Measurements from ENCODE around the gene HAUS5. TPM values are rescaled to one million over a fixed set of nuclear protein-coding genes. Genes with fewer than 3 reads are reported as not detected.

The HAUS5 gene
- total and polyA plus RNA-seq, 2 donors (not counting 1 experiment from before 2014, with no cell fraction given) = 32.2 to 42.8 TPM

DNA sequence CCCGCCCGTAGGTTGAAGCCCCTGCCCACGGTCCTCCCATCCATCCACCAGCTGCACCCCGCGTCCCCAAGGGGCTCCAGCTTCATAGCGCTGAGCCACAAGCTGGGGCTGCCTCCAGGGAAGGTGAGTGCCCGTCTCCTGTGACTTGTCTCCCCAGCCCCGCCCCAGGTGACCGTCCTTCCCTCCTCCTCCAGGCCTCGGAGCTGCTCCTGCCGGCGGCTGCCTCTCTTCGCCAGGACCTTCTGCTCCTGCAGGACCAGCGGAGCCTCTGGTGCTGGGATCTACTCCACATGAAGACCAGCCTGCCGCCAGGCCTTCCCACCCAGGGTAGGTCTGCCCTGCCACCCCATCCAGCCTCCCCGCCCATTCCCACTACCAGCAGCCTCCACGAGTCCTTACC lies 7.5 kb downstream of the HAUS5 start:
- no peak for DNase-seq
- Histone ChIP-seq H3K4me1 (ENCODE audit: control insufficient read depth in 2 of 2, insufficient read depth in 2 of 2, low read length in 2 of 2) (no peaks in the 10 kb centered on the region), H2AFZ (ENCODE audit: insufficient read depth, low read depth, low read length, poor library complexity, severe bottlenecking) (no peak overlapping the region), H3K27ac (ENCODE audit: low read length in 2 of 2) (no peak overlapping the region), H3K27me3 (replicated peaks in 1 of 4; ENCODE audit: control extremely low read depth in 1 of 4, control insufficient read depth in 3 of 4, insufficient read depth in 4 of 4, low read length in 3 of 4) (no peaks in the 10 kb centered on the region), H3K79me2 (ENCODE audit: control insufficient read depth, insufficient read depth, low read length) (no peaks in the 10 kb centered on the region), H3K36me3 (replicated peaks in 1 of 2; ENCODE audit: control extremely low read depth in 1 of 2, control insufficient read depth in 1 of 2, extremely low read depth in 1 of 2, insufficient read depth in 2 of 2, low read length in 1 of 2) (peaks cover 0 to 24% of the 10 kb centered on the region in 2 experiments), H3K9ac (ENCODE audit: low read length) (no peak overlapping the region), H4K20me1 (ENCODE audit: control insufficient read depth, insufficient read depth, low read length, poor library complexity, severe bottlenecking) (no peaks in the 10 kb centered on the region), H3K4me3 (ENCODE audit: control extremely low read depth in 1 of 5, extremely low read depth in 1 of 5, insufficient read depth in 1 of 5, low read depth in 2 of 5, low read length in 4 of 5) (no peak overlapping the region), H3K9me3 (ENCODE audit: control extremely low read depth in 1 of 3, control insufficient read depth in 2 of 3, insufficient read depth in 1 of 3, low read length in 2 of 3) (no peaks in the 10 kb centered on the region), H3K4me2 (replicated peaks; ENCODE audit: low read depth, low read length, poor library complexity, severe bottlenecking) (no peak overlapping the region)
- no peak overlapping the region for H3K4me3 Mint-ChIP-seq
- H3K27me3 Mint-ChIP-seq = no peaks in the 10 kb centered on the region
- TF ChIP-seq EZH2 (IDR thresholded peaks at IDR 0.05; ENCODE audit: borderline replicate concordance, insufficient read depth, low read depth, low read length, poor library complexity, severe bottlenecking) = no peak
- TF ChIP-seq, protein P1, sequence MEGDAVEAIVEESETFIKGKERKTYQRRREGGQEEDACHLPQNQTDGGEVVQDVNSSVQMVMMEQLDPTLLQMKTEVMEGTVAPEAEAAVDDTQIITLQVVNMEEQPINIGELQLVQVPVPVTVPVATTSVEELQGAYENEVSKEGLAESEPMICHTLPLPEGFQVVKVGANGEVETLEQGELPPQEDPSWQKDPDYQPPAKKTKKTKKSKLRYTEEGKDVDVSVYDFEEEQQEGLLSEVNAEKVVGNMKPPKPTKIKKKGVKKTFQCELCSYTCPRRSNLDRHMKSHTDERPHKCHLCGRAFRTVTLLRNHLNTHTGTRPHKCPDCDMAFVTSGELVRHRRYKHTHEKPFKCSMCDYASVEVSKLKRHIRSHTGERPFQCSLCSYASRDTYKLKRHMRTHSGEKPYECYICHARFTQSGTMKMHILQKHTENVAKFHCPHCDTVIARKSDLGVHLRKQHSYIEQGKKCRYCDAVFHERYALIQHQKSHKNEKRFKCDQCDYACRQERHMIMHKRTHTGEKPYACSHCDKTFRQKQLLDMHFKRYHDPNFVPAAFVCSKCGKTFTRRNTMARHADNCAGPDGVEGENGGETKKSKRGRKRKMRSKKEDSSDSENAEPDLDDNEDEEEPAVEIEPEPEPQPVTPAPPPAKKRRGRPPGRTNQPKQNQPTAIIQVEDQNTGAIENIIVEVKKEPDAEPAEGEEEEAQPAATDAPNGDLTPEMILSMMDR (IDR thresholded peaks at IDR 0.05) = no peak
- intact Hi-C loops (cut with micrococcal nuclease) = no loop called here
- CTCF ChIA-PET = no interaction called here
- no peak overlapping the region for H3K27ac Mint-ChIP-seq
- H3K9me3 Mint-ChIP-seq (ENCODE audit: insufficient read depth) = no peaks in the 10 kb centered on the region
- POLR2A ChIA-PET = no interaction called here
- H3K4me1 Mint-ChIP-seq = no peaks in the 10 kb centered on the region
- 99% methylated on average over 17 of the region's 17 CpGs for WGBS (ENCODE audit: insufficient coverage)
- ATAC-seq (ENCODE audit: low read depth) = no peak

DNA sequence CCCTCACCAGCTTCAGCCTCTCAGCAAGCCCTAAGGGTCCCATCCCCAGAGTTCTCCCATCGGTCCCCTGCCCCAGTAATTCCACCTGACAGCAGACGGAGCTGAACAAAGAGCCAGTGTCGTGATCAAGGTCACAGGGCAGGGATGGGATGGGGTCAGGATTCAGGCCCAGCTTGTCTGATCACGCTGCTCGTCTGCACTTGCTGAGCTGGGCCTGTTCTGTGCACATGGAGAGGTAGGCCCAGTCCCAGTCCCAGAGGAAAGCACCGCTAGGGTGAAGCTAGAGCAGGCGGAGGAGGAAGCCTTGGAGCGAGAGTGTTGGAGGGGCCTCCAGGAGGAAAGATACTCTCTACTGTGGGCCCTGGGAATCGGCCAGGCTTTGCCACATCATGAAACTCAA lies 9.2 kb downstream of the HAUS5 start:
- TF ChIP-seq EZH2 (IDR thresholded peaks at IDR 0.05; ENCODE audit: borderline replicate concordance, insufficient read depth, low read depth, low read length, poor library complexity, severe bottlenecking) = no peak
- TF ChIP-seq, protein P1 (IDR thresholded peaks at IDR 0.05) = no peak
- Mint-ChIP-seq H3K9me3 (ENCODE audit: insufficient read depth) (no peaks in the 10 kb centered on the region), H3K4me1 (peaks cover 2% of the 10 kb centered on the region), H3K4me3 (no peak overlapping the region), H3K27ac (no peak overlapping the region), H3K27me3 (no peaks in the 10 kb centered on the region)
- WGBS (ENCODE audit: insufficient coverage) = 95% methylated on average over 9 of the region's 9 CpGs
- Histone ChIP-seq H3K4me2 (replicated peaks; ENCODE audit: low read depth, low read length, poor library complexity, severe bottlenecking) (no peak overlapping the region), H3K27ac (ENCODE audit: low read length in 2 of 2) (no peak overlapping the region), H3K4me3 (ENCODE audit: control extremely low read depth in 1 of 5, extremely low read depth in 1 of 5, insufficient read depth in 1 of 5, low read depth in 2 of 5, low read length in 4 of 5) (no peak overlapping the region), H3K9ac (ENCODE audit: low read length) (no peak overlapping the region), H2AFZ (ENCODE audit: insufficient read depth, low read depth, low read length, poor library complexity, severe bottlenecking) (no peak overlapping the region), H3K27me3 (replicated peaks in 1 of 4; ENCODE audit: control extremely low read depth in 1 of 4, control insufficient read depth in 3 of 4, insufficient read depth in 4 of 4, low read length in 3 of 4) (no peaks in the 10 kb centered on the region), H3K36me3 (replicated peaks in 1 of 2; ENCODE audit: control extremely low read depth in 1 of 2, control insufficient read depth in 1 of 2, extremely low read depth in 1 of 2, insufficient read depth in 2 of 2, low read length in 1 of 2) (peaks cover 0 to 18% of the 10 kb centered on the region in 2 experiments), H3K9me3 (ENCODE audit: control extremely low read depth in 1 of 3, control insufficient read depth in 2 of 3, insufficient read depth in 1 of 3, low read length in 2 of 3) (no peaks in the 10 kb centered on the region), H4K20me1 (ENCODE audit: control insufficient read depth, insufficient read depth, low read length, poor library complexity, severe bottlenecking) (no peaks in the 10 kb centered on the region), H3K79me2 (ENCODE audit: control insufficient read depth, insufficient read depth, low read length) (no peaks in the 10 kb centered on the region), H3K4me1 (ENCODE audit: control insufficient read depth in 2 of 2, insufficient read depth in 2 of 2, low read length in 2 of 2) (no peaks in the 10 kb centered on the region)
- ChIA-PET CTCF (interaction anchor here (0.6 kb wide), 1 partner anchor 42 kb away, joined by 4 read pairs; no protein-coding TSS in a partner anchor), POLR2A (no interaction called here)
- DNase-seq = no peak
- ATAC-seq (ENCODE audit: low read depth) = no peak
- intact Hi-C loops (cut with micrococcal nuclease) = no loop called here

Measured in B cell (primary cell).